HG03432 (cell line): ENCODE results near the gene OSBP2.

ENCODE experiments used
- ATAC-seq: cut with Tn5 transposase; IDR thresholded peaks from one replicate; pipeline ENCODE4 v1.9.1; 2021; ENCODE audit warnings: mild to moderate bottlenecking, moderate library complexity; ENCODE audit not compliant: unreplicated experiment

OSBP2 gene

GRCh38 chr22:30806391-30806861 lies 111.8 kb downstream of the OSBP2 start:
- ATAC-seq = no peak

- no peak for ATAC-seq
These were observed 114.4 kb downstream of the OSBP2 start for GRCh38 chr22:30809086-30809485.

- ATAC-seq = no peak
These were observed 115.4 kb downstream of the OSBP2 start for GRCh38 chr22:30810105-30810504.

DNA sequence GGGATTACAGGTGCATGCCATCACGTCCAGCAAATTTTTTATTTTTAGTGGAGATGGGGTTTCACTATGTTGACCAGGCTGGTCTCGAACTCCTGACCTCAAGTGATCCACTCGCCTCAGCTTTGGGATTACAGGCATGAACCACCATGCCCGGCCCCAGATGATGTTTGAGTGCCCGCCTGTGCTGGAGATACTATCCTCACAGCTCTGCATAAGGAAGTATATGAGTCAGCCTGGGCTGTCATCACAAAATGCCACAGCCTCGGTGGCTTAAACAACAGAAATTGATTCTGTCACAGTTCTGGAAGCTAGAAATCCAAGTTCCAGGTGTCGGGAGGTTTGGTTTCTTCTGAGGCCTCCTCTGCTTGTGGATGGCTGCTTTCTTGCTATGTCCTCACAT lies 119.3 kb downstream of the OSBP2 start:
- no peak for ATAC-seq

DNA sequence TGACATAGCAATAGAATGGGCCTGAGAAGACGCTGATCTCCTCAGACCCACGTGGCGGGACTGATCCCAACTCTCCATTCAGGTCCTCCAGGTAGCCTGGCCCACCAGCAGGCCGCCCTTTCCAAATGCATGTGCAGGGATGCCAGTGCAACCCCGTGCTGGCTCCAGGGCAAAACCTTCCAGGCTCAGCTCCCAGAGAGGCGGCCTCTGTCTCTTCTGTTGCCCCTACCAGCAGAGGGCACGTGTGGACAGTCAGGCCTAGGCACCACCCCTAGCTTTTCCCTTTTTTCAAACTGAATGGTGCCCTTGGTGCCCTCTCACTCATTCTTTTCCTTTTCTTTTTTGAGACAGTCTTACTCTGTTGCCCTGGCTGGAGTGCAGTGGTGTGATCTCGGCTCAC lies 121.7 kb downstream of the OSBP2 start:
- no peak for ATAC-seq

GRCh38 chr22:30821381-30821780 lies 126.7 kb downstream of the OSBP2 start:
- no peak for ATAC-seq

DNA sequence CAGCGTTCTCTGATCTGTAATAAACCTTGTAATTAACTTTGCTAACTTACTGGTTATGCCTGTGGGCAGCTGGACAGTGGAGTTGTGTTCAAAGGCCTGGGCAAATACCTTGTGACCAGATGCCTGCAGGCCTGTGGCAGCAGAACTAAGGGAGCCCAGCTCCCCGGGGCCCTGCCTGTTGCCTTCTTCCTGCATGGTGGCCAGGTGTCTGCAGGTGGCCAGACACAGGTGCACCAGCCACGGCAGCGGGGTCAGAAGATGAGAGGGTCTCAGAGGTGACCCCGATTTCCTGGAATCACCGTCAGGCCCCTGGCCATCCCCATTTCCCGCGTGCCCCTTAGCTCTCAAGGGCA lies 127.2 kb downstream of the OSBP2 start:
- ATAC-seq = no peak

- no peak for ATAC-seq
These were observed 127.7 kb downstream of the OSBP2 start for GRCh38 chr22:30822216-30823014.

GRCh38 chr22:30823015-30823370 lies 128.3 kb downstream of the OSBP2 start:
- no peak for ATAC-seq

GRCh38 chr22:30824096-30824495 lies 129.4 kb downstream of the OSBP2 start:
- no peak for ATAC-seq

DNA sequence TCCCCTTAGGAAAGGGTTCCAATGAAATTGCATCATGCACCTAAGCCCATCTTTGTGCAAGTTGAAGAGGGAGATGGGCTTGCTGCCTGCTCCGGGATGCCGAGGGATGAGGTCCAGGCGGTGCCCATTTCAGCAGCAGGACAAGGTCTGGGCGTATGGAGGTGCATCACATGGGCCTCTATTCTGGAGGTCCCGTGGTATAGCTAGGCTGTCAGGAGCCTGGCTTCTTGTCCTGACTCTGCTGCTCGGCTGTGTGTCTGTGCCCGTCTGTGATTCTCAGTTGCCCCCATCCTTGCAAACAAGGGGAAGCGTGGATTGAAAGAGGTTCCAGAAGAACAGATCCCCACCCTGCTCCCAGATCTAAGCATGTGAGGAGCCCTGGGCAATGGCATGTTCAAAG lies 130.0 kb downstream of the OSBP2 start:
- no peak for ATAC-seq

DNA sequence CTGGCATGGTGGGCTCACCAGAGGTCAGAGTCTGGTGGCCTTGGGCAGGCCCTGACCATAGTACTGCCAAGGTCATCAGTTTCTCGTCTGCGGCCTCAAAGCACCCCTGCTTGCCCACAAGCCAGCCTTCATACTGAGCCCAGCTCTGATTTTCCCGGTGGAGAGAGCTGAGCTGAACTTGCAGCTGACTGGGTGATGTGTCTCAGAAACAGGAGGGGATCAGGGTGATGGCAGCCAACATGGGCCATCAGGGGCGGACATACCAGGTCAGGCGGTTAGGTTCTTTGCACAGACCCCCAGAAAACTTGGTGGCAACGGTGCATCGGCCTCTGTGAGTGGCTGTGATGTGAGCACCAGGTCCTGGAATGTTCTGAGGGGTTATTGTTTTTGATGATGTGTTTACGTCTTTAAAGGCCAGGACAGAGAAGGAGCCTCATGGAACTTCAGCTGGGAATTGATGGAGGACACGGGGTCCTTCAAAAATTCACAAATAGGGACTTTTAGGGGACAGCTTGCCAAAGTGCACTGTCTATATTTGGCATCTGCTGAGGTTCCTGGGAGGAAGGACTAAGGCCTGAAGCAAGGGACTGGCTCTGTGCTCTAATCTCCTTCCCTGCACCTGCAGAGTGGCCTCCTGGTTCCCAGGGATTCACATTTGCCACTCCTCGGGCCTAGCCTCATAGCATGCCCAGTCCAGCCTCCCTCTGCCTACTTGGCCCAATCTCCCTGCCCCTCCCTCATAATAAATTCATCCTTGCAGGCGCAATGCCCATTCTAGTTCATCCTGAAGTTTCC lies 131.2 kb downstream of the OSBP2 start:
- no peak for ATAC-seq

DNA sequence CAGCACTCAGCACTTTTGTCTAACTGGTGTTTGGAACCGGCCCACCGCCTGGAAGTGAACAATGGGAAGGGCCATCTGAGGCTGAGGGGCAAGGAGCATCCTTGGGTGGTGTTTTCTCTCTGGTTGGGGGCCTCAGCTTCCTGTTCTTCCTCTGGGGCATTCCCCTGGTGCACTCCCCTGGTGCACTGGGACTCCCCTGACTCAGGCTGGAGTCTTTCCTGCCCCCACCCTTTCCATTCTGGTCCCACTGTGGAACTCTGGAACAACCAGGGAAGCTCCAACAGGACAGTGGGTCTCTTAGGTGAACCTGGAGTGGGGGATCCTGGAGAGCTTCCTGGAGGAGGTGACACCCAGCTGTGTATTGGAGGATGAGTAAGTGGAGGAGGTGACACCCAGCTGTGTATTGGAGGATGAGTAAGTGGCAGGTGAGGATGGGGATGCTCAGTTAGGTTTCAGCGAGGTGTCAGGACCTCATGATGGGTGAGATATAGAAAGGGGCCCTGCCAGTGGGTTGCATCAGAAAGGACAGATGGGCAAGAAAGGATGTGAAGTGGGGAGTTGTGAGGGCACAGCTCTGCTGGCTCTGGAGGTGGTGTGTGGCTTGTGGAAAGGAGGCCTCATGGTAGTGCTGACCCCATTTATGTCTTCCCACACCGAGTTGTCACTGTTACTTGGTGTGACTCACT lies 132.1 kb downstream of the OSBP2 start:
- ATAC-seq = no peak

GRCh38 chr22:30827646-30828045 lies 133.0 kb downstream of the OSBP2 start:
- no peak for ATAC-seq

- no peak for ATAC-seq
These were observed 133.8 kb downstream of the OSBP2 start for GRCh38 chr22:30828187-30829155.

- no peak for ATAC-seq
These were observed 135.4 kb downstream of the OSBP2 start for GRCh38 chr22:30829901-30830550.

- ATAC-seq = no peak
These were observed 136.2 kb downstream of the OSBP2 start for GRCh38 chr22:30830907-30831306.

- ATAC-seq = no peak
These were observed 137.8 kb downstream of the OSBP2 start for GRCh38 chr22:30832407-30832987.

DNA sequence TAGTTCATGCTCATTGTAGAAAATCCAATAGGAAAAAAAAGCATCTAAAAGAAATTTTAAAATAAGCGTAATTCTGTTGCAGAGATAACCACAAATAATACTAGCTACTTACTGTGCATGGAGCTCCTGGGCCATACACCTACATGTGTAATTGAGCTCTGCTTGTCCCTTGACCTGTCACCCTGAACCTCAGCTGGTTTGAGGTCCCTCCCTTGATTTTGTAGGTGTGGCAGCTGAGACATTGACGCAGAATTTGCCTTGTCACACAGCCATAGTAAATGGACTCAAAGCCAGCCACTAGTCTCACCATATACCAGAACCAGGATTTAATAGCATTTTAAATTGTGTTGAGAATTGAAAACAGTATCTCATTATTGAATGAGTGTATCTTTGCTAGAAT lies 138.6 kb downstream of the OSBP2 start:
- no peak for ATAC-seq

DNA sequence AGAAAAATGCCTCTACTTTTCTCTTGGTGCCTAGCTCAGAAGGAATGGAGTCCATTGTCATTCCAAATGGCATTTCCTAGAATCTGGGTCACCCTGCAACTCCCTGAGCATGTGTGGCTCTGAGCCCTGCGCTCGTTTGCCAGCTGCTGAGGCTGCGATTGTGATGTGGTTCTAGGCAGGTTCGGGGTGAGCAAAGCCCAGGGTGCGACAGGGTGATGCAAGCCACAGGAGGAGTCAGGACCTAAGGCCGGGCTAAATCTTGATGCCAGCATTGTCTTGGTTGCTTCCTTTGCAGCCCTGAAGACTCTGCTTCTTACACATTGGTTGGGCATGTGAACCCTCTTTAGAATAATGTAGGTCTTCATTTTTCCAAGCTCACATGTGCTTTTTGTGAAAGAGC lies 142.9 kb downstream of the OSBP2 start:
- ATAC-seq = no peak
